ENCODE data around the gene OR1L8.
"Not testable (repeated sequence)": the region's sequence is repeated elsewhere in the genome, so short reads cannot be mapped to it uniquely, and the experiment has no call there.

DNA sequence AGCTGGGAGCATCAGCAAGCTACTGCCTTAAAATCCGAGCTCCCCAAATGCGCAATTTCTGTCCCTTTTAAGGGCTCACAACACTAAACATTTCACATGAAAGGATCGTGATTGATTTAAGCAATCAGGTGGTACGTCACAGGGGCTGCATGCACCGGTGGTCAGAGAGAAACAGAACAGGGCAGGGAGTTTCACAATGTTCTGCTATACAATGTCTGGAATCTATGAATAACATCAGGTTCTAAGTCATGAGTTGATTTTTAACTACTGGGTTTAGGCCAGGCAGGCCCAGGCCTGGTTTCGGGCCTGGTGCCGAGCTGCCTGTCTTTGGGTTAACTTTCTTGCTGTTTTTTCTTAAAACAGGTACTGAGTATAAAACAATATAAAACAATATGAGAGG is 46.1 kb downstream of the OR1L8 start:
- TF ChIP-seq POLR2AphosphoS5 (IDR thresholded peaks at IDR 0.05; ENCODE audit: low read depth, low read length); POLR2A (IDR thresholded peaks at IDR 0.05; ENCODE audit: low read depth, low read length); TAF1 (IDR thresholded peaks at IDR 0.05; ENCODE audit: borderline replicate concordance, low read depth, low read length): not testable (repeated sequence)
